SIG-M5 (cell line): ENCODE data around the gene GAS7.

Experiments
- DNase-seq: peaks from one replicate; lab custom pipeline; 2025; lab: John Stamatoyannopoulos, UW

GAS7 gene

DNA sequence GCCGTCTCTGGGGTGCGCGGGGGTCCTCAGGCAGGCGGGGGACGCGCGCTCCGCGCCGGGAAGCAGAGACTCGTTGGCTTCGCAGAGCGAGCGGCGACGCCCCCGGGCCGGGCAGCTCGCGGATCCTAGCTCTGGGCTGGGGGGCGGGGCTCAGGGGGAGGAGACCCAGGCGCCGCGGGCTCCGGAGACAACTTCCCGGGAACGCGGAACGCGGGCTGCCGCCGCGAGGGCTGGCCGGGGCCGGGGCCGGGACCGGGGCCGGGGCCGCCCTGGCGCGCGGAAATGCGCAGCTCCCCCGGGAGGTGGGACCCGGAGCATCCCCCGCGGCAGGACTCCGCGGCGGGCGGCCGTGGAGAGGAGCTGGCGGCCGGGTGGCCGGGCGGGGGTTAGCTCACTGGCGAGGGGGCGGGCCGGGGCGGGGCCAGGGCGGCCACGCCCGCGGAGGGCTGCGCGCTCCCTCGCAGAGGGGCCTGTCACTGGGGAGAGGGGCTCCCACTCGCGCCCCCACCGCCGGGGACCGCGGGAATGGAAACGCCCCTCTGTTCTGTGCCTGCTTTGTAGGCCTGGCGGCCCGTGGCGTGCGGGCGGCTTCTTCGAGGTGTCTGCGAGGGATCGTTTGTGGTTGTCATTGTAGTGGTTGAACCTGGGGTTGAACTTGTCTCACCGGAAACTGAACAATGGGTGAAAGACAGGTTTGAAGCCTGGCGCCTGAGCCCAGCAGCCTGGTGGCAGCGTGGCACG is at the start of gene GAS7:
GAS7 (minus strand) TSS at position 98 of the 741 bp plus-strand sequence.
- no peak for DNase-seq

GRCh38 chr17:10247810-10248209 is 49.4 kb upstream of the GAS7 start:
- no peak for DNase-seq

GRCh38 chr17:10243883-10244844 is 45.8 kb upstream of the GAS7 start:
- DNase-seq = no peak

- DNase-seq = no peak
Measured at GRCh38 chr17:10241781-10242180, 43.4 kb upstream of the GAS7 start.

GRCh38 chr17:10238661-10239060 is 40.3 kb upstream of the GAS7 start:
- no peak for DNase-seq

- no peak for DNase-seq
Measured at GRCh38 chr17:10234033-10234432, 35.6 kb upstream of the GAS7 start.

GRCh38 chr17:10233161-10233560 is 34.8 kb upstream of the GAS7 start:
- DNase-seq = no peak

- DNase-seq = no peak
Measured at GRCh38 chr17:10229181-10229580, 30.8 kb upstream of the GAS7 start.

- no peak for DNase-seq
Measured at GRCh38 chr17:10226930-10227695, 28.7 kb upstream of the GAS7 start.

DNA sequence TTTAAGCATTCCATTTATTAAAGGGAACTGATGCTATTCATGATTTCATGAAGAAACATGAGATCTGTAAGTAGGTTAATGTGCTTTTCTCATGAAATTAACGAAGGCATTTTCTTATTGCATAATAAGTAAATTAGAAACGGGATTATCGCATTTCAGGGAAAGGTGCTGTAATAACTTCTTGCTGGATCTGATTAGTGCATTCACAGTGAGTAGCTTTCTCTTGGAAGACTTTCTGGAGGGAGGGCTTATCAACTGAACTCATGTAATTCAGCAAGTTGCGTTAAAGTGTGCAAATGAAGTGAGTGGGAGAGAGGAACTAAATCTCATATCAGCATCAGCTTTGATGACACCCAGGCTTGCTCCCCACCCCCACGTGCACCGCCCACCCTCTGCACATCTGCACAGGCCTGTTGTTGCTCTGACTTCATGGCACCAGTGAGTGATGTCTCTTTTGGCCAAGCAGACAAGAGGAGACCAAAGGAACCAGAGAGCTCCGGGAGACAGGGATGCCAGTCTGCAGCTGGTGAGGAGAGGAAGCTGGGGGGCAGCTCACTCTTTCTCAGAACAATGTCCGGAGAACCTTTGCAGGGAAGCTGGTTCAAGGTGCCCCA is 26.3 kb upstream of the GAS7 start:
- DNase-seq = no peak

DNA sequence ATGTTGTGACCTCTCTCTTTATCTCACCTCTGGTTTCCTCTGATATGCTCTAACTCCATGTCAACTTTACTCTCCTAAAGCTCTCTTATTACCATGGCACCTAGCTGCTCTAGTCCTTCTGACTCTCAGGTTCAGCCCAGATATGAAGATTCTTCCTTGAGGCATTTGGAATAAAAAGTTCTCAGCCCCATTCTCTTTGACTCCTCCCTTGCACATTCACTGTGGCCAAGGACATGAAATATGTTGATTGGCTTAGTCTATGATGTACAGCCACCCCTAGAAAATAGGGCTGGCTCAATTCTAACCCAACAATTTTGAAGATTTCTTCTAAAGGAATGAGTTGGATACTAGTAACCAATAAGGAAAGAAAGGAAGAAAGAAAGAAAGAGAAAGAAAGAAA is 20.8 kb upstream of the GAS7 start:
- no peak for DNase-seq

DNA sequence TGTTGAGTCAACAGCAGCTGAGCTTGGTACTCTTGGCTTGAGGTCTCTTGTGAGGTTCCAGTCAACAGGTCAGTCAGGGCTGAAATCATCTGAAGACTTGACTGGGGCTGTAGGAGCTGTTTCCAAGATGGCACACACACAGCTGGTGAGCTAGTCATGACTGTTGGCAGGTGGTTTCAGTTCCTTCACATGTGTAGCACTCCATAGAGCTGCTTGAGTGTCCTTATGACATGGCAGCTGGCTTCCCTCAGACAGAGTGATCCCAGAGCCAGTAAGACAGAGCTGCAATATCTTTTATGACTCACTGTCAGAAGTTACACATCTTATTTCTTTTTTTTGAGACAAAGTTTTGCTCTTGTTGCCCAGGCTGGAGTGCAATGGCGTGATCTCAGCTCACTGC is 19.5 kb upstream of the GAS7 start:
- DNase-seq = no peak

DNA sequence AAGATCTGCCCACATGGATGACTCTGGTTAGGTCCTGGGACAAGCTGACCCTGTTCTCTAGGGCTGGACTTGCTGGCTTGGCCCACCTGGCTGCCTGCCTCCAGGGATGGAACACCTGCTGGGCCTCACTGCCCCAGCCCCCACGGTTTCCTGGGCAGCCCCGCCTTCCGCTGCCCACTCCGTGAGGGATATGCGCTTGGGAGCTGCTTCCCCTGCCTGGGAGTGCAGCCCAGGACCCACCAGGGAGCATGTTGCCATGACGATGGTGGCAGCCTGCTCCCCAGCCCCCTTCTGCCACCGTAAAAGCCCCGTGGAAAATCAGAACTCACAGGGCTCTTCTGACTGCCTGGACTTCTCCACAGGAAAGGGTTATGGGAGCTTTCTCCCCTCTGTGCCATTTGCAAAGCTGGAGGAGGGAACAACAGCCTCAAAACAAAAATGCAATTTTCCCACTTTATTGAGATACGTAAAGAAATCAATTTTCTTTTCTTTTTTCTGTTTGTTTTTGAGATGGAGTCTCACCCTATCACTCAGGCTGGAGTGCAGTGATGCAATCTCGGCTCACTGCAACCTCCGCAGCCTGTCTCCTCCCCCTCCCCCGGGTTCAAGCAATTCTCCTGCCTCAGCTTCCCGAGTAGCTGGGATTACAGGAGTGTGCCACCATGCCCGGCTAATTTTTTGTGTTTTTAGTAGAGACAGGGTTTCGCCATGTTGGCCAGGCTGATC is 18.0 kb upstream of the GAS7 start:
- no peak for DNase-seq

DNA sequence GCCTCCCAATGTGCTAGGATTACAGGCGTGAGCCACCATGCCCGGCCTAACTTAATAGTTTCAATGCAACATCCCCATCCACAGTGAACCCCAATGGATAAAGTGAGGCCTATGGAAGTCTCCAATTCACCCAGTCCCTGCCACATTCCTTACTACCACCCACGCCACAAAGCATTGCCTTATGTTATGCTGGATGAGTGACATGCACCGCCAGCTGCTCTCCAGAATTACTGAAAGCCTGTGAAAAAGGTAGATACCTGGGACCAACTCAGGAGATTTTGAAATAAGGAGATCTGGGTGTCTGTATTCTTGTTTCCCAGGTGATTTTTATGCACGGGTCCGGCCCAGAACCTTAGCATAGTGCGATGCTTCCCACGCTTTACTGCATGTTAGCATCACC is 16.9 kb upstream of the GAS7 start:
- no peak for DNase-seq

DNA sequence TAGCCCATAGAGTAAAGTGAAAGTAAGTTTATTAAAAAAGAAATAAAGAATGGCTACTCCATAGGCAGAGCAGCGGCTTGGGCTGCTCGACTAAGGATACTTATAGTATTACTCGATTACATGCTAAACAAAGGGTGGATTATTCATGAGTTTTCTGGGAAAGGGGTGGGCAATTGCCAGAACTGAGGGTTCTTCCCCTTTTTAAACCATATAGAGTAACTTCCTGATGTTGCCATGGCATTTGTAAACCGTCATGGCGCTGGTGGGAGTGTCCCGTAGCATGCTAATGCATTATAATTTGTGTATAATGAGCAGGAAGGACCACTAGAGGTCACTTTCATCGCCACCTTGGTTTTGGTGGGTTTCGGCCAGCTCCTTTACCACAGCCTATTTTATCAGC is 13.3 kb upstream of the GAS7 start:
- no peak for DNase-seq

DNA sequence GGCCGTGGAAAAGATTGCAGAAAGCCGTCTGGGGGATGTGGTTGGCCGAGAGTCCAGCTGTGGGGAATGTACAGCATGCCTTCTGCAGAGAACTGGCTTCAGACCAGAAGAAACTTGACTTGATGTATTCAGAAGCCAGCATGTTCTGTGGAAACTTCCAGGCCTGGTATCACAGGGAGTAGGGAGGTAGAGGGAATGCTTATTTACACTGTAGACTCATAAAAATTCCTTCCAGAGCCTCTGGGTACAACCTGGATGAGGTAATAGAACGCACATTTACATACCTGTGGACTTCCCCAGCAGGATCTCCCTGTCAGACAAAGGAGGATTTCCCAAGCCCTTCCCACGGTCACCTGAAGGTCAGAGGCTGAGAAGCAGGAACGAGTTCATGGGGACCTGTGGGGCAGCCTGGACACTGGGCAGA is 11.8 kb upstream of the GAS7 start:
- no peak for DNase-seq

DNA sequence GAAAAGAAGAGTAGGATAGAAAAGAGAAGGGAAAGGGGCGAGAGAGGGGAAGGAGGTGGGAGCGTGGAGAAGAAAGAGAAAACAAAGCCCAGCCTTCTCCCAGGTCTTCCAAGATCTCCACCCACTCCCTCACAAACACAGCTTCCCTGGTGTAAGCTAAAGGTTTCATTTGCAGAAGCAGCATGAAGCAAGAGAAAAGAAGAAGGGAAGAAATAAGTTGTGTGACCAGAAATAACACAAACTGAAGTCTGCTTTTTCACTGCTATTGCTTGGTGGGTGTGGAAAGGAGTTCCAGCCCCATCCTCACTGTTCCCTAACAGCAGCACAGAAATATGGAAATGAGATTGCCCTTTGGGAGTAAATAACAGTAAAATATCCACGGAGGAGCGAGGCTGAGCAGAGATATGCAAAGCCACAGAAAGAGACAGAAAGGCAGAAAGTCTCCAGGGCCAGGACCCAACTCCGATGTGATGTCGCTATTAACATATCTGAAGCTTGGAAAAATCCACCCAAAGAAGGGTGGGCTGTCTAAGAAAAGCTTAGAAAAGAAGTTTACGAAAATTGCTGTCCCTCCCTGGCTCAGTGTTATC is 10.3 kb upstream of the GAS7 start:
- DNase-seq = no peak

GRCh38 chr17:10207153-10207552 is 8.7 kb upstream of the GAS7 start:
- DNase-seq = no peak

GRCh38 chr17:10205549-10206185 is 7.3 kb upstream of the GAS7 start:
- DNase-seq = peak; percentile 36

DNA sequence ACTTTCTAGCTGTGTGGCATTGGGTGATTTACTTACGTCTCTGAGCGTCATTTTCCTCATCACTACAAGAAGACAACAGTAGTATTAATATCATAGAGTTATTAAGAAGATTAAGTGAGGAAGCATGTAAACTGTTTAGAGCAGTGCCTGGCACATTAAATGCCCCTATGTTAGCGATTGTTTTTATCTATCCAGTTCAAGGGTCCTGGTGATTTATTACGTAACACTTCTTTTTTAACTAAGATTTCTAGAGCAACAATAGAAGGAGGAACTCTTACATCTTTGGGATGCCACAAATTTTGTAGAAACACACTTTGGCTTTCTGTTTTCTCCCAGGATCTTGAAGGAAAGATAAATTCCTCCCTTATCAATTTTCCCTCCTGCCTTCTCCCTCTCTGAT is 3.3 kb upstream of the GAS7 start:
- no peak for DNase-seq
